K562 (cell line): ENCODE data around the gene ALG12. TPM values are rescaled to one million over a fixed set of nuclear protein-coding genes. Genes with fewer than 3 reads are reported as not detected.

Experiments
- ATAC-seq: fragments of 200-7000 bp; cut with Tn5 transposase; 3 replicates; pipeline ENCODE4 v1.9.1; 2020; ENCODE audit warnings: moderate library complexity
- BruUV-seq: library from RNA; stranded (reverse); fragments of 400-500 nt; replicated peaks from 2 replicates; lab custom pipeline; 2021; lab: Mats Ljungman, UMichigan
- CTCF ChIA-PET: fragments of 300-600 bp; formaldehyde crosslinking; extraction: SDS; loops from one replicate; lab custom pipeline; 2021; ENCODE audit warnings: low intra/inter-chr PET ratio; lab: Yijun Ruan, JAX
- POLR2A ChIA-PET: fragments of 300-600, 350-650 bp; sonication (Branson Sonifier 250); formaldehyde crosslinking; extraction: SDS; loops from one replicate; lab custom pipeline; 2021; ENCODE audit warnings: antibody characterized with exemption, inconsistent platforms; lab: Yijun Ruan, JAX
- DNase-seq, 4 experiments: peaks; one replicate each; pipeline versions ENCODE4 v3.0.0 to v3.0.0-alpha.2; 2011 to 2018; ENCODE audit warnings: low spot score in 3 of 4, mixed read lengths in 3 of 4; ENCODE audit errors: extremely low read depth in 1 of 4
- FAIRE-seq: peaks from 2 replicates; lab custom pipeline; 2011; peaks lifted over from hg19 to GRCh38; lab: Jason Lieb, UNC
- H2AFZ ChIP-seq: 2 replicates; pipeline ENCODE4 v1.6.0; 2011; ENCODE audit warnings: low read depth, low read length, control low read depth, inconsistent platforms
- H3K27ac ChIP-seq: fragments of 200-600 bp; 3 replicates; pipeline ENCODE4 v1.8.0; 2011; ENCODE audit warnings: low read depth, mild to moderate bottlenecking, control low read depth, inconsistent platforms, low read length, moderate library complexity, mixed read lengths; ENCODE audit errors: extremely low read depth
- H3K27me3 ChIP-seq, 2 experiments: fragments of 300-600 bp in 1 of 2; 2 replicates in 1 of 2; 3 replicates in 1 of 2; pipeline versions ENCODE4 v1.6.0 to v1.8.0; 2011; ENCODE audit warnings: inconsistent platforms in 2 of 2, low read length in 2 of 2, mild to moderate bottlenecking in 1 of 2, mixed read lengths in 1 of 2, moderate library complexity in 1 of 2; ENCODE audit not compliant: control insufficient read depth in 2 of 2, insufficient read depth in 2 of 2
- H3K36me3 ChIP-seq: fragments of 300-600 bp; 3 replicates; pipeline ENCODE4 v1.8.0; 2011; ENCODE audit warnings: mild to moderate bottlenecking, low read length, inconsistent platforms; ENCODE audit not compliant: control insufficient read depth, insufficient read depth
- H3K4me1 ChIP-seq, 2 experiments: fragments of 200-600 bp in 1 of 2; replicated peaks in 1 of 2; 2 replicates in 1 of 2; 3 replicates in 1 of 2; pipeline versions ENCODE4 v1.5.1 to v1.8.0; 2011; ENCODE audit warnings: inconsistent platforms in 2 of 2, low read length in 2 of 2, mild to moderate bottlenecking in 1 of 2, mixed read lengths in 1 of 2, moderate library complexity in 1 of 2; ENCODE audit not compliant: control insufficient read depth in 2 of 2, insufficient read depth in 2 of 2
- H3K4me2 ChIP-seq: 2 replicates; pipeline ENCODE4 v1.6.1; 2011; ENCODE audit warnings: low read length, control low read depth, inconsistent platforms, mixed read lengths; ENCODE audit not compliant: insufficient read depth
- H3K4me3 ChIP-seq: fragments of 200-600 bp; sonication (generic), shearing (Covaris generic); 2 replicates; pipeline ENCODE4 v1.5.1; 2016; ENCODE audit warnings: control low read depth, inconsistent platforms
- H3K79me2 ChIP-seq: fragments of 200-600 bp; 3 replicates; pipeline ENCODE4 v1.8.0; 2011; ENCODE audit warnings: low read length, inconsistent platforms; ENCODE audit not compliant: control insufficient read depth, insufficient read depth
- H3K9ac ChIP-seq, 2 experiments: 2 replicates each; pipeline versions ENCODE4 v1.6.0 to v1.6.1; 2011; ENCODE audit warnings: low read depth in 2 of 2, low read length in 2 of 2, control low read depth in 1 of 2, inconsistent platforms in 1 of 2, mild to moderate bottlenecking in 1 of 2, mixed read lengths in 1 of 2; ENCODE audit not compliant: insufficient read depth in 1 of 2
- H3K9me1 ChIP-seq: one replicate; pipeline ENCODE4 v1.6.0; 2011; ENCODE audit warnings: inconsistent platforms, mild to moderate bottlenecking, low read length, moderate library complexity; ENCODE audit not compliant: control insufficient read depth, insufficient read depth
- H3K9me3 ChIP-seq: replicated peaks from 2 replicates; pipeline ENCODE4 v1.5.1; 2011; ENCODE audit warnings: low read depth, low read length, inconsistent platforms; ENCODE audit not compliant: control insufficient read depth, insufficient read depth
- H4K20me1 ChIP-seq: replicated peaks from 2 replicates; pipeline ENCODE4 v1.6.1; 2011; ENCODE audit warnings: low read length, inconsistent platforms, mixed read lengths; ENCODE audit not compliant: control insufficient read depth, insufficient read depth
- GTF2F1 ChIP-seq: IDR thresholded peaks from 2 replicates; pipeline ENCODE4 v1.6.1; 2011; ENCODE audit warnings: low read depth, low read length, improper control_type of control experiment
- TGIF2 ChIP-seq: sonication (generic); formaldehyde crosslinking; IDR thresholded peaks from 2 replicates; pipeline ENCODE4 v1.8.1; 2022; ENCODE audit warnings: mild to moderate bottlenecking, missing genetic modification reagents, moderate library complexity
- WGBS: fragments of 100-300 bp; shearing (Covaris generic); methylation state at CpG from one replicate; pipeline ENCODE4 v1.1.6; 2016; ENCODE audit warnings: low coverage, mixed read lengths; ENCODE audit not compliant: insufficient coverage; ENCODE audit errors: missing lambda C conversion rate; 5-methylcytosine and 5-hydroxymethylcytosine counted together
- in situ Hi-C: fragments of 300-500 bp; cut with MboI; formaldehyde crosslinking; loops from 4 replicates; pipeline ENCODE4 v1.15.0; 2018; ENCODE audit warnings: inconsistent platforms, mixed read lengths
- intact Hi-C: fragments of 100-400 bp; cut with micrococcal nuclease; formaldehyde crosslinking; loops from 2 replicates; pipeline ENCODE4 v1.14.2; 2022
- polyA plus RNA-seq, 8 experiments: library from polyadenylated mRNA; depleted of rRNA in 4 of 8; stranded (reverse) in 5 of 8; unstranded in 3 of 8; fragments of >200 nt; fragmentation: Nextera tagmentation in 2 of 8; fragmentation: Illumina TruSeq in 1 of 8; extraction: Ambion mirVana in 2 of 8; extraction: Trizol in 1 of 8; gene quantifications; 2 replicates each; pipeline versions ENCODE4 v1.2.1 to v1.2.3, GENCODE V29; 2011 to 2014; ENCODE audit warnings: inconsistent platforms in 1 of 8, missing spikeins in 1 of 8
- total RNA-seq, 7 experiments: library from RNA; depleted of rRNA in 6 of 7; stranded (reverse); fragments of >200 nt in 6 of 7; fragmentation: Illumina TruSeq in 2 of 7; extraction: Trizol in 2 of 7; gene quantifications; 2 replicates each; pipeline versions ENCODE4 v1.2.1 to v1.2.3, GENCODE V29; 2011 to 2021; ENCODE audit warnings: low replicate concordance in 1 of 7
- TF ChIP-seq, protein P1 (sequence below): fragments of 450-650 bp; conservative IDR thresholded peaks from 2 replicates; pipeline ENCODE4 v1.6.1; 2016; ENCODE audit warnings: missing genetic modification characterization, low read depth, mild to moderate bottlenecking, control low read depth, missing compliant biosample characterization

ALG12 gene
- total and polyA plus RNA-seq, 9 of the 15 experiments (the other 6 are each of a cell fraction or from before 2014, with no cell fraction given): 0.20 to 8.5 (median 3.4) TPM

- CTCF ChIA-PET: no interaction called here
- H3K9ac ChIP-seq: no peak overlapping the region
- no peak for ATAC-seq
- FAIRE-seq: no peak
- H3K9me1 ChIP-seq: no peaks in the 10 kb centered on the region
- intact Hi-C loops: no loop called here
- no peak overlapping the region for H3K4me3 ChIP-seq
- in situ Hi-C loops: loop anchor here (5.0 kb wide), 1 partner anchor 154 kb away; no protein-coding TSS in a partner anchor
- no TSS peak for BruUV-seq
- H2AFZ ChIP-seq: no peak overlapping the region
- no peak for TF ChIP-seq GTF2F1
- TF ChIP-seq, protein P1, sequence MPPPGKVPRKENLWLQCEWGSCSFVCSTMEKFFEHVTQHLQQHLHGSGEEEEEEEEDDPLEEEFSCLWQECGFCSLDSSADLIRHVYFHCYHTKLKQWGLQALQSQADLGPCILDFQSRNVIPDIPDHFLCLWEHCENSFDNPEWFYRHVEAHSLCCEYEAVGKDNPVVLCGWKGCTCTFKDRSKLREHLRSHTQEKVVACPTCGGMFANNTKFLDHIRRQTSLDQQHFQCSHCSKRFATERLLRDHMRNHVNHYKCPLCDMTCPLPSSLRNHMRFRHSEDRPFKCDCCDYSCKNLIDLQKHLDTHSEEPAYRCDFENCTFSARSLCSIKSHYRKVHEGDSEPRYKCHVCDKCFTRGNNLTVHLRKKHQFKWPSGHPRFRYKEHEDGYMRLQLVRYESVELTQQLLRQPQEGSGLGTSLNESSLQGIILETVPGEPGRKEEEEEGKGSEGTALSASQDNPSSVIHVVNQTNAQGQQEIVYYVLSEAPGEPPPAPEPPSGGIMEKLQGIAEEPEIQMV: no peak
- no peak for TF ChIP-seq TGIF2 (CRISPR knock-in tag)
- WGBS: 96% methylated on average over 15 of the region's 18 CpGs
- 0 out of 2 replicates have a peak, but pooled peaks cover 3% of the 10 kb centered on the region for H4K20me1 ChIP-seq
- POLR2A ChIA-PET: no interaction called here
- H3K79me2 ChIP-seq: peaks cover 14% of the 10 kb centered on the region
- H3K4me1 ChIP-seq: peaks cover 6 to 40% of the 10 kb centered on the region in 2 experiments; a peak in 4 of 5 replicates
- no peaks in the 10 kb centered on the region for H3K9me3 ChIP-seq
- H3K27me3 ChIP-seq: no peaks in the 10 kb centered on the region
- H3K4me2 ChIP-seq: no peak overlapping the region
- no peak for DNase-seq
- H3K27ac ChIP-seq: no peak overlapping the region
- H3K36me3 ChIP-seq: peaks cover 13% of the 10 kb centered on the region; the same call in 1 of the 3 replicates
These were observed 2.6 kb upstream of the ALG12 start for GRCh38 chr22:49920859-49921258.
